A549 treated with DMSO at 1 μM for 4 hours (cell line): Measurements from ENCODE around the gene FBH1. TPM values are rescaled to one million over a fixed set of nuclear protein-coding genes. Genes with fewer than 3 reads are reported as not detected.

Experiments
- total RNA-seq: library from RNA; stranded (reverse); fragments of 200-300 nt; extraction: Qiagen RNA extraction; gene quantifications from 5 replicates; pipeline ENCODE4 v1.2.3, GENCODE V29; 2022; ENCODE audit warnings: low read depth

The FBH1 gene
- total RNA-seq: 29.6 to 43.5 TPM (median 40.6 TPM) in 5 replicates

GRCh38 chr10:5889624-5890451 is at the start of gene FBH1, which contains the start of gene ANKRD16:
FBH1 (plus strand) TSS chr10:5890243; CDS start chr10:5890346, 103 bp downstream.
ANKRD16 (minus strand) TSS chr10:5889893; CDS start chr10:5889354, 539 bp downstream.

GRCh38 chr10:5977471-5978229 is 87.6 kb downstream of the FBH1 start, which contains the start of gene IL15RA:
IL15RA (minus strand) TSS chr10:5977543; CDS start chr10:5977492, 51 bp downstream.

Other genes starting within 250 kb of the FBH1 start
- 19.2 to 24.6 TPM (median 22.5 TPM) in 5 replicates for gene ASB13, start 223.6 kb upstream of the FBH1 start, total RNA-seq
- gene TASOR2, start 205.4 kb upstream of the FBH1 start, total RNA-seq: 34.3 to 53.7 TPM (median 42.7 TPM) in 5 replicates
- gene GDI2, start 76.8 kb upstream of the FBH1 start, total RNA-seq: 213 to 256 TPM (median 234 TPM) in 5 replicates
- gene ANKRD16, start 350 bp upstream of the FBH1 start, total RNA-seq: 8.5 to 12.0 TPM (median 10.9 TPM) in 5 replicates
- gene IL15RA, start 87.3 kb downstream of the FBH1 start, total RNA-seq: 3.5 to 4.4 TPM (median 4.1 TPM) in 5 replicates
- not detected in 5 replicates for gene IL2RA, start 172.1 kb downstream of the FBH1 start, total RNA-seq
- 104 to 133 TPM (median 124 TPM) in 5 replicates for gene RBM17, start 198.8 kb downstream of the FBH1 start, total RNA-seq